Retinal pigment epithelial cell (primary cell): ENCODE results near the gene CTU1.

Experiments
- DNase-seq: peaks from one replicate; pipeline ENCODE4 v3.0.0-alpha.2; 2010; ENCODE audit warnings: low read depth
- H3K4me3 ChIP-seq: 2 replicates; pipeline ENCODE4 v1.5.1; 2011; ENCODE audit warnings: mild to moderate bottlenecking, low read length, control low read depth, moderate library complexity
- TF ChIP-seq, protein P1 (sequence below): conservative IDR thresholded peaks from 2 replicates; pipeline ENCODE4 v1.5.1; 2011; ENCODE audit warnings: low read depth, low read length, control low read depth, inconsistent platforms

The CTU1 gene

DNA sequence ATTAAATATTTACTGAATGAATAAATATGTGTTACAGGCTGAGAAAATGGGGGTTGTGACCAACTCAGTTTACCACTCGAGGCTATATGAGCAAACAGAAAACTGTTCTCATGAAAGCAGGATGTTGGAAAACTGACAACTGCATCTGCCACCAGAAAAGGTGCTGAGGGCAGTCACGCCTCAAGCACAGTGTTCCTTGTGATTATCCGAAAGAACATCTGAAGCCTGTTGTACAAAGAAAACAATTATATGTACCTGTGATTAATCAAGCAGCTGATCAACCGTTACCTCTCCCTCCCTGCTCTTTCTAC is 37.2 kb downstream of the CTU1 start:
- DNase-seq, result no peak
- TF ChIP-seq, protein P1, sequence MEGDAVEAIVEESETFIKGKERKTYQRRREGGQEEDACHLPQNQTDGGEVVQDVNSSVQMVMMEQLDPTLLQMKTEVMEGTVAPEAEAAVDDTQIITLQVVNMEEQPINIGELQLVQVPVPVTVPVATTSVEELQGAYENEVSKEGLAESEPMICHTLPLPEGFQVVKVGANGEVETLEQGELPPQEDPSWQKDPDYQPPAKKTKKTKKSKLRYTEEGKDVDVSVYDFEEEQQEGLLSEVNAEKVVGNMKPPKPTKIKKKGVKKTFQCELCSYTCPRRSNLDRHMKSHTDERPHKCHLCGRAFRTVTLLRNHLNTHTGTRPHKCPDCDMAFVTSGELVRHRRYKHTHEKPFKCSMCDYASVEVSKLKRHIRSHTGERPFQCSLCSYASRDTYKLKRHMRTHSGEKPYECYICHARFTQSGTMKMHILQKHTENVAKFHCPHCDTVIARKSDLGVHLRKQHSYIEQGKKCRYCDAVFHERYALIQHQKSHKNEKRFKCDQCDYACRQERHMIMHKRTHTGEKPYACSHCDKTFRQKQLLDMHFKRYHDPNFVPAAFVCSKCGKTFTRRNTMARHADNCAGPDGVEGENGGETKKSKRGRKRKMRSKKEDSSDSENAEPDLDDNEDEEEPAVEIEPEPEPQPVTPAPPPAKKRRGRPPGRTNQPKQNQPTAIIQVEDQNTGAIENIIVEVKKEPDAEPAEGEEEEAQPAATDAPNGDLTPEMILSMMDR, result no peak
- no peak overlapping the region for H3K4me3 ChIP-seq

DNA sequence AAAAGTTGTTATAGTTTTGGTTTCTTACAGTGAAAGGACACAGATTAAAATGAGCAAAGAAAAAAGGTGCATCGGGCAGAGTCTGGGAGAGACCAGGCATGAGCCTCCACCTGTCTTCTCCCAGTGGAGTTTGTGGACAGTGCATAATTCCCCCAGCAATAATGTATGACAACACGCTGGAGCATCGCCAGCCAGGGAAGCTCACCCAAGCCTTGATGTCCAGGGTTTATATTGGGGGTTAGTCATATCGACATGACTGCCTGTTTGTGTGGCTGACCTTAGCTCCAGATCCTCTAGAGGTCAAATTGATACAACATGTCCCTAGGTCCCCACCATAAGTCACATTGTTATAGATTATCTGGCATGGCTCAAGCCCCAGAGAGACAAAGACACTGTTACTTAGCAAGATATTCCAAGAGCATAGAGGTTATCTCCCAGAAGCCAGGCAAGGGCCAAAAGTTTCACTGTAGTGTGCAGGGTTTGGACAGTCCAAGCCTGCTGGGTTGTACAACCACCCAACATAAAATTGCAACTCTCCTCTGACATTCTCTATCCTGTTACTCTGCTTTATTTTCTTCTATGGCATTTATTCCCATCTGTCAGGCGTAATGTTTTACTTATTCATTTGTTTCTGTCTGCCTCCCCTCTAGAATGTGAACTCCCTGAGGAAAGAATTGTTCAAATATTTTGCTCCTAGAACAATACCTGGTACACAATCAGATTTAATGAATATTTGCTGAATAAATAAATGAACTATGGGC is 37.7 kb downstream of the CTU1 start:
- no peak for DNase-seq
- no peak overlapping the region for H3K4me3 ChIP-seq
- TF ChIP-seq, protein P1, result no peak

DNA sequence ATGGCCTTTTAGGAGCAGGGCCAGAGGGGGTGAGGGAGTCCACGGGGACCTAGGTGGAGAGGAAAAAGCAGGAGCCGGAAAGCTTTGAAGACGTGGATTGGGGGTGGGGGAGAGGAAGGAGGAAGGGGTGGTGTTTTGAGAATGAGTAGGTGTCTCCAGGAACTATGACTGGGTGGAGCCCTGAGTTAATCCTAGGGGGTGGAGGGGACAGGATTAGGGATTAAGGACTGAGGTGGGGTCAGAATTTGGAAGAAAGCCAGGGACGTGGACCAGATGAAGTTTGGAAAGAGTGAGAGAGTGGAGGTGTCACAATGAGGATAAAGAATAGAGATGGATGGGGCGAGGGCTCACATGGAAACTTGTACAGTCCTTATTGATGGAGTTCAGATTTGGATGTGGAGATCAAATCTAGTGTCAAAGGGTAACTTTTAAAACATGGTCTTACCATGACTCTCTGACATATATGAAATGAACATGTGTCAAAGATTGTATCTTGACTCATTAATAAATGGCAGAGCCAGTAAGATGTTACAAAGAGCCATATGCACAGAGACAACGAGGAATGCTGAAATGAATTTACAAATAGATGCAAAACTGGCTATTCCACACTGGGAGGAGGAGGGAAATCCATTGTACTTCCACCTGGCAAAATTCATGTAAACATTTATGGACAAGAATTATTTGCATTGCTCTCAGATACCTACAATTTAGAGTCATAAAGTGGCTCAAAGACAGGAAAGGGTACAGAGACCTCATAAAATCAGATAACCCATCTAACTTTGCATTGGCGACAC is 41.6 kb downstream of the CTU1 start:
- no peak overlapping the region for H3K4me3 ChIP-seq
- TF ChIP-seq, protein P1, result no peak
- DNase-seq, result no peak

DNA sequence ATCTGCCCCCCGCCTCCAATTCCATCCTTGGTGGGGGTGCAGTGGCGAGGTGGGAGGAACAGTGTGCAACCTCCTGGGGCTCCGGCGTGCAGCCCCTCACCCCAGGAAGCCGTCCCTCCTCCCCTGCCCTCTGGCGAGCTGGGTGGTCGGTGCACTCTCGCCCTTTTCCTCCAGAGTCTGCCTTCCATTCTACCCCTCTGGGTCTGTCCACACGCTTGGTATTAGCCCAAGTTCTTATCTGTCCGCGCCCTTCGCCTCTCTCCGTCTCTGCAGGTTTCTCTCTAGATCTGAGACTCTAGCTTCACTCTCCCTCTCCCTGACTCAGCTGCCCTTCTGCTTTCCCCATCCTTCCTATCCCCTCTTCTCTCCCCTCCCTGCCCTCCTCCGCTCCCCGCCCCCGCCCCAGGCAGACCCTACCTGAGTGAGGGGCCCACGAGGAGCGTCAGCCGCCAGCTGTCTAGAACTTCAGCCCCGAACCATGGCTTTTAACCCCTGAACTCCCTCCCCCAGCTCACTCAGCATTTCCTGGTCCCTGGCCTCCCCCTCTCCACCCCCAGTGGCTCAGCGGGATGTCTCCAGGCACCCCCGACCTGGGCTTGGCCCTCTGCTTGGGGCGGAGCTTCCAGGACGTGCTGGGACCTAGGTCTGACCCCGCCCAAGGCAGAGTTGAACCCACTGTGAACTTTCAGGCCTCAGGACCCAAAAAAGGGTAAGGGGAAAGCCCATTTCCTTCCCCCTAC is 42.8 kb downstream of the CTU1 start:
- no peak overlapping the region for H3K4me3 ChIP-seq
- TF ChIP-seq, protein P1, result no peak

DNA sequence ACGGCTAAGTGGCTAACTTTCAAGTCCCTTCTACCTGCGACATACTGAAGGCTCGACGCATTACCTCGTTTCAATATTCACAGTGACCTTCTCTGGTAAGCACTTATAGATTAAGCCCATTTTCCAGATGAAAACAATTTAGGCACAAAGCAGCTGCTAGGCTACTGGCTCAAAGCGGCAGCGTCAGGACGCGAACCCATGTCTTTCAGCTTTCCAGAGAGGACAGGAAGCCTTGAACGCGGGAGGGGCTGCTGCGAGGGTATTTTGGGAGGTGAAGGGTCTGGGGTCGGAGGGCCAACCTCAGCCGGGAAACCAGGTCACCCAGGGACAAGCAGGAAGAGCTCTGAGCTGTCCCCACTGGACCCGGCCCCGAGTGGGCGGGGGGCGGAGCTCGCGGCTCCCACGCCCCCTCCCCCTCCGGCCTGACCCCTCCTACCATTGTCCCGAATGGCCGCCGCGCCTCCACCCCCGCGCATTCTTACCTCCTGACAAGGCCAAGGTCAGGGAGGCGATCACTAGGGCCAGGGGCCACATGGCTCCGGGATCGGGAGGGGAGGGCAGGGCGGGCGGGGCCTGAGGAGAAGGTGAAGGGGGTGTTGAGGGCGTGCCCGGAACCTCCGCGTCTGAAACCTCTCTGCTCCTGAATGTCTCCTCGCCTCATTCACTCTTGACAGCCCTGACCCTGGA is 43.5 kb downstream of the CTU1 start, which contains the start of gene KLK13:
Gene KLK13, minus strand, starts transcription at position 559 of the 687 bp plus-strand sequence. Its CDS starts 25 bp downstream, at position 534.
- H3K4me3 ChIP-seq, result no peak within 1 kb of the TSS
- TF ChIP-seq, protein P1, result no peak
- no peak for DNase-seq

More for the DNA sequence above, 42.8 kb downstream of the CTU1 start:
- no peak for DNase-seq

DNA sequence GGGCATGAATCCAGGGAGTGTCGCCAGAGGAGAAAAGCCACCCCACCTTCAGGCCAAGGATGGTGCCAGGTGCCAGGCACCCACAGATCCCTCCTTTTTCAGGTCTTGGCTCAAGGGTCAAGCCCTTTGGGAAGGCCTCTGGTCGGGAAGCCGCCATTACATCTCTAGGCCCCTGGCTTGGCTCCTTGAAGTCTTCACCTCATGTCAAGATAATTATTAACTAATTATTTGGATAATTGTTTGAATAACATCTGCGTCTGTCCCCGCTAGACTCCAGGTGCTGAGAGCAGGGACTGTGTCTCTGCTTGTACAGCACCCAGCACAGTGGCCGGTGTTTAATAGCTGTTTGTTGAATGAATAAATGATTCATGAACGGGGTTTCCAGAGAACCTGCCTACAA is 44.5 kb downstream of the CTU1 start:
- DNase-seq, result no peak

More for the DNA sequence above, 44.5 kb downstream of the CTU1 start:
- H3K4me3 ChIP-seq, result no peak overlapping the region
- TF ChIP-seq, protein P1, result no peak
